Activated T-helper 9 cell treated with anti-CD3 and anti-CD28 coated beads, Interleukin-2, amount 50 U/mL, for 16 hours (primary cell): ENCODE results near the gene RBM33.

ENCODE experiments used
- DNase-seq: peaks from one replicate; pipeline ENCODE4 v3.0.0-alpha.2; 2020; ENCODE audit warnings: low read depth

The RBM33 gene

GRCh38 chr7:155629171-155629570 lies 15.3 kb upstream of the RBM33 start:
- DNase-seq, result no peak

DNA sequence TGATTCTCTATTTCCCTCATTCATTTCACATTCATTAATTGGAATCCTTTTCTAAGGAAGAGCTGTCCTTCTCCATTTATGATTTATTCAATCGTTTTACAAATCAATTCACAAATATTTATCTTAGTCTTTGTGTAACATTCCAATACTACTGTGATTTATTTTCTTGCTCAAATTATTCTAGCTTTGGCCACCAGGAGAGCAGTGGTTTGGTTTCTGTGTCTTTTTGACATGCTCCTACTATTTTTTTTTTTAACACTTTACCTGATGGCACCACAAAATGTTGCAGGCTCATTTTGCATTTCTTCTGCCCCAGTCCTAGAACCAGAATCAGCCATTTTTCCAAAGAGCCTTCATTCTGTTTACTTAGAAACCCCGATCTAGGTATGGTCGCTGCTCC lies 13.3 kb upstream of the RBM33 start:
- DNase-seq, result no peak

DNA sequence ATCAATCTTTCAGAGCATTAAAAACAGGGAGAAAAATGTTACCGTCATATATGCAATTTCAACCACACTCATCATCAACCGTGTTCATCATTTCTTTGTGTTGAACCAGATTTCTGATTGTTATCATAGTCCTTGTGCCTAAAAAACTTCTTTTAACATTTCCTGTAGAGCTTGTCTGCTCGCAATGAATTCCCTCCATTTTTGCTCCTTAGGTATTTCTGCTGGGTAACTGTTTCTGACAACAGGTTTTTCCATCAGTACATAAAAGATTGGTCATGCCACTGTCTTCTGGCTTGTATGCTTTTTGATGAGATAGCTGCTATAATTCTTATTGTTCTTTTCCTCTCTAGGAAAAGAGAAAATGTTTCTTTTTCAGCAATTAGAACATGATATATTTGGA lies 8.6 kb upstream of the RBM33 start:
- no peak for DNase-seq

DNA sequence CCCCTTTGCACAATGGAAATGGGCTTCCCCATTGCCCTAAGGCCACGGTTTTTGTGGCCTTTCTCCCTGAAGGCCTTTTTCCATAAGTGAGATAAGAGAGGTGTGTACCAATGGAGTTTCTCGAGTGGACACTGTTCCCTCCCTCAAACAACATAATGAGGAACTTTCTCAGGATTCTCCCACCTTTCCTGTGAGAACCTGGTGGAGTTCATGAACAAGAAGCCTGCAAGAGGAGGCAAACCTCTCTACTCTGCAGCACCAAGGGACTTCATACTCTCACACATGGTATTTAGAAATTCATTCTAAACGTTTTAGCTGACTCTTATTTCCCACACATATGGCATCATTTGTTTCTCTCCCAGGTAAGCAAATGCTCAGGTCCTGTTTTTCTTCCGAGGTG lies 7.3 kb upstream of the RBM33 start:
- DNase-seq, result no peak

DNA sequence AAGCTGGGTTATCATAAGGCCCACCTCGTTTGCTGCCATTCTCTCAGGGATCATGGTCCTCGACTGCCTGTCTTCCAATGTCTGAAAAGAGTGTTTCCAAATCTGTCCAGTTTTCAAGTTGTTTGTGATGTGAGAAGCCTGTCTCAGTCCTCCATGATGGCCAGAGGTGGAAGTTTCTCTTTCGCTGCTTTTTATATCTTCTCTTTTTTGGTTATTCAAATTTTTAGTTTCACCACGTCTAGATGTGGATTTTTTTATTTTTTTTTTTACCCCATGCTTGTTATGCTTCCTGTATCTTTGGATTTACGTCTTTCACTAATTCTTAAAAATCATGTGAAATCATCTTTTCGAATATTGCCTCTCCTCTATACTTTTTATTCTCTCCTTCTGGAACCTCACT lies 6.1 kb upstream of the RBM33 start:
- no peak for DNase-seq

DNA sequence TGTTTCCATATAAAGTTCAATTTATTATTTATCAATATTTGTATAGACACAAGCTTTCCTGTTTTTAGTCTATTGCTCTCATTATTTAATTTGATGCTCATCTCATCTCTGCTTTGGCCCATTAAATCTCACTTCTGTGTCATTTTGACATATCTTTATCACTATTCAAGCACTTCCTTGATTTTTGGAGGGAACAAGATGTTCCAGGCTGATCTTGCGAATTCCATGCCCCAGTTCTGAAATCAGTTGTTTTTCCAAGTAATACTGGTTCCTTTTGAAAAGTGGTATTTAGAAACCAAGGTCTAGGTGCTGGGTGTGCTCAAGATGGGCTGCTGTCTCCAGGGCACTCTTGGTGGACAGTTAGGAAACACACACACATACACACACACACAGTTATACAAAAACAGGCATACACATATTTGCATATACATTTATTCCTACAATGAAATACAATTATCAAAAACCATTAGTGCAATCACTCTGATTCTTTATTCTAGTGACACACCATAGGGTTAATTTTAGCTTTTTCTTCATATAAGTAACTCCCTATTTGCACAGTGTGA lies 4.4 kb upstream of the RBM33 start:
- no peak for DNase-seq

- DNase-seq, result no peak
These were observed 3.8 kb upstream of the RBM33 start for GRCh38 chr7:155640629-155641028.

GRCh38 chr7:155643804-155644177 lies 670 bp upstream of the RBM33 start:
- no peak for DNase-seq

DNA sequence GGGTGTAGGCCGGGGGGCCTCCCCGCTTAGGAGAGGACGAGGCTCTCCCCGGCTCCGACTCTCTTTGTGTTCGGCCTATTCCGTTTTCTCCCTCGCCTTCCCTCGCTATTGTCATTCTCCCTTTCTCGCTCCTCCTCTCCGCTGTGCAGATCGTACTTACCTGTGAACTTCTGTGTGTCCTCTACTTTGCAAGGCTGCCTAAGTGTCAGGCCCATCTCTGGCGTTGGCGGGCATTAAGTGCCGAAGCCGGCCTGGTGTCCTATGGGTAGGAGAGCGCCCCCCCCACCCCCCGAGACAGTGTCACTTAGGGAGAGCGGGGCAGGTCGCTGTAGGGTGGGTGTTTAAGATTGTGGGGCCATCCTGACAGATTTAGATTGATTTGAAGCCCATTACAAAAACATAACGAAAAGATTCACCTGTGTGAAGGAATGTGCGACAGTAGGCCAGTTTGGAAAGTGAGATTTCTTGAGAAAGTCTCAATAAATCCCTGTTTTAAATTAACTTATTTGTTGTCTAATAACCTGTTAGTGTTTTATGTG lies 579 bp downstream of the RBM33 start:
- peak; percentile 10 for DNase-seq

DNA sequence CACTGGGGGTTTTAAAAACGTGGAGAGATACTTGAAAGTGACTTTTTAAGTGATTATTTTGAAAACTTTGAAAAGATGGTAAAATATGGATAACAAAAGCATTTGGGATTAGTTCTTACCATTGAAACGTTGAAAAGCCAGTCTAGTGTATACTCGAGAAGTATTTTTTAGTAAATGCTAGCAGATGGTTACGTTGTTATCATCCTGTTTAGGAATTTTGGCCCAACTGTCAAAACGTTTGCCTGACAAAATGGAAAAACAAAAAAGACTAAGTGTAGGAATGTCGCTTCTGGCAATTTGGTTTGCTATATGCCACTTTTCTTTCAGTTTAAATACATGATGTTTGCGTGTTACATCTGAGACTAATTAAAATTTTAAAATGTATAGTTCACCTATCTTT lies 1.2 kb downstream of the RBM33 start:
- DNase-seq, result no peak

DNA sequence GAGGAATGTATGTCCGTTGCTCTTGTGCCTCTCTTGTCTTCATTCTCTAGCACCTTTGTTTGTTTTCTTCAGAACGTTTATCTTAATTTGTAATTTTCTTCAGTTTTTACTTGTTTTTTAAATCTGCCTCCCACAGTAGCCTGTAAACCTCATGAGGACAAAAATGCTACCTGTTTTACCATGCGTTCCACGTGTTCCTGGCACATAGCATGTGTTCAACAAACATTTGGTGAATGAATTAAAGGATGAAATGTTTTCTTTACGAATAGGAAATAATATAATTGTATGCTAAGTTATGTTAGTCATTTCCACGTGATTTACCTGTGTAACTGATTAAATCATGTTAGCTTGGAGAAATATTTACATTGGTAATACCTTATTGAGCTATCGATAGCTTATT lies 2.2 kb downstream of the RBM33 start:
- DNase-seq, result no peak

- DNase-seq, result no peak
These were observed 2.8 kb downstream of the RBM33 start for GRCh38 chr7:155647302-155647701.

- DNase-seq, result no peak
These were observed 3.3 kb downstream of the RBM33 start for GRCh38 chr7:155647734-155648133.

- DNase-seq, result no peak
These were observed 4.4 kb downstream of the RBM33 start for GRCh38 chr7:155648752-155649339.

- DNase-seq, result no peak
These were observed 5.1 kb downstream of the RBM33 start for GRCh38 chr7:155649588-155649987.

DNA sequence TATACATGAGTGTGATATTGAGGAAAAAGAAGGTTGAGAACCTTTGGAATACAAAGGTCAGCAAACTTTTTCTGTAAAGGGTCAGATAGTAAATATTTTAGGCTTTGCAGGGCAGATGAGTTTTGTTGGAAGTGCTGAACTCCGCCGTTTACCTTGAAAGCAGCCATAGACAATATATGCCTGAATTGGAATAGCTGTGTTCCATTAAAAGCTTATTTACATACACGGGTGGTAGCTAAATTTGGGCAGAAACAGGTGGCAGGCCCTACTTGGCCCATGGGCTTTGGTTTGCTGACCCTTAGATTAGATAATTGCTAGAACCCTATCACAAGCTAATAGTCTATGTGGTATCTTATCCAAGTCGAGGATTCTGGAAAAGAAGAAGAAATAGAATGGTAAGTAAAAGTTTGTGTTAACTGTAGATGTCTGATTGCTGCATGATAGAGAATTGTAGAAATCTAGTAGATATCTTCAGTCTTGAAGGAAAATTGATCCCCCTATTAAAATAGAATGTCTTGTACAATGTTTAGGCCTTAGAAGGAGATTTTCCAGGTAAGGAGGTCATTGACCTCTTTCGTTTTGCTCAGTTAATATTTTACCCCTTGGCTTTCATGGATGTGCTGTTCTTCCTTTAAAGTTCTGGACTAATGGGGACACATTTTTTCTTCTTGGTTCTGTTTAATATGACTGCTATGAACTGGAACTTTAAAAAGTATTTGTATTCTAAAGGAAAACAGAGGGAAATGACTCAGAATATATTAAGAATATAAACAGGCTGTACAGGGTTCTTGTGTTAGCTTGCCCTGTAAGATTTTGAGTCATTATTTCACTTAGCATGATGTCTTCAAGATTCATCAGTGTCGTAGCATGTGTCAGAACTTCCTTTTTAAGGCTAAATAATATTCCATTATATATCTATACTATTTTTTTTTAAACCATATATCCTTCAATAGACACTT lies 8.0 kb downstream of the RBM33 start:
- no peak for DNase-seq

DNA sequence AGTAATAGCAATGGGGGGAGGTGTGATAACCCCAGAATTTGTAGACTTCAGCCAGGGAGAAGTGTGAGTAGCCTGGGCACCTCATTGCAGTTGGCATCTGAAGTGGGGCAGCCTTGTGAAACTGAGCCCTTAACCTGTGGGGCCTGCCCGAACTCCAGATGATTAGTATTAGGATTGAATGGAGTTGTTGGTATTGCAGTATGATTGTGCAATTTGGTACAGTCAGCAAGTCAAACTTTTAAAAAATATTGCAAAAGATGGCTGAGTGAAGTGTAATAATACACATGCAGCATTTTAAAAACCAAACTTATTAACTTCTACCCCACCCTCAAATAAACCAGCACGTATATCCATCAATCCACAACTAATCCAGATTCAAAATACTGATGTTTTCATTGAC lies 9.3 kb downstream of the RBM33 start:
- no peak for DNase-seq

- no peak for DNase-seq
These were observed 12.4 kb downstream of the RBM33 start for GRCh38 chr7:155656891-155657290.

GRCh38 chr7:155660059-155660757 lies 15.7 kb downstream of the RBM33 start:
- DNase-seq, result no peak

GRCh38 chr7:155660758-155661093 lies 16.3 kb downstream of the RBM33 start:
- DNase-seq, result no peak

GRCh38 chr7:155662343-155663043 lies 18.0 kb downstream of the RBM33 start:
- DNase-seq, result no peak

DNA sequence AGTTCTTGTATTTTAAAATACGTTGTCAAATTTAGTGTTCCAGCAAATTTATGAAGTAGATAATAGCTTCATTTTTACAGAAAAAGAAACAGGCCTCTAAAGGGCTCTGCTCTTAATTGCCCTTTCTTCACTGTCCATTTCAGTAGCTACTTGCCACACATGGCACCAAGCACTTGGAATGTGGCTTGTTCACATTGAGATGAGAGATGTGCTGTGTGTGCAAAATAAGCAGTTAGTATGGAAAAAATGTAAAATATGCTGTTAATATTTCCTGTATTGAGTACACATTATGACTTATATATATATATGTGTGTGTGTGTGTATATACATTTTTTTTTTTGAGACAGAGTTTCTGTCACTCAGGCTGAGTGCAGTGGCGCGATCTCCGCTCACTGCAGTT lies 19.5 kb downstream of the RBM33 start:
- DNase-seq, result no peak
